ENCODE results near the gene TP63.

DNA sequence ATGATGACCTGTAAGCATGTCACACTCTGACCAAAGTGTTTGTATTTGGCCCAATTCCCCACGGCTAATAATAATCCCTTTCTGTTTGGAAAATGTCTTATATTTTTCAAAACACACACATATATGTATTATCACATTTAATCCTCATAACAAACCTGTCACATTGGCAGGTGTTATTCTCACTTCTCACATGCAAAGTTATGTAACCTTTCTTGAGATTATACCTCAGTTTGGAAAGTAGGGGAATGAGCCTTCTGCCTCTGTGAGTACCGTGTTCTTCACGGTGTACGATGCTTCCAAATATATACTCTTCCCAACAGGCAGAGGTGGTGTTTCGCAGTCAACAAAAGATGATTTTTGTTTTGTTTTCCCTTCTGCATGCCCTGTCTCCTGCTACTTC, 205.6 kb downstream of the TP63 start:
- TF ChIP-seq, protein P1, sequence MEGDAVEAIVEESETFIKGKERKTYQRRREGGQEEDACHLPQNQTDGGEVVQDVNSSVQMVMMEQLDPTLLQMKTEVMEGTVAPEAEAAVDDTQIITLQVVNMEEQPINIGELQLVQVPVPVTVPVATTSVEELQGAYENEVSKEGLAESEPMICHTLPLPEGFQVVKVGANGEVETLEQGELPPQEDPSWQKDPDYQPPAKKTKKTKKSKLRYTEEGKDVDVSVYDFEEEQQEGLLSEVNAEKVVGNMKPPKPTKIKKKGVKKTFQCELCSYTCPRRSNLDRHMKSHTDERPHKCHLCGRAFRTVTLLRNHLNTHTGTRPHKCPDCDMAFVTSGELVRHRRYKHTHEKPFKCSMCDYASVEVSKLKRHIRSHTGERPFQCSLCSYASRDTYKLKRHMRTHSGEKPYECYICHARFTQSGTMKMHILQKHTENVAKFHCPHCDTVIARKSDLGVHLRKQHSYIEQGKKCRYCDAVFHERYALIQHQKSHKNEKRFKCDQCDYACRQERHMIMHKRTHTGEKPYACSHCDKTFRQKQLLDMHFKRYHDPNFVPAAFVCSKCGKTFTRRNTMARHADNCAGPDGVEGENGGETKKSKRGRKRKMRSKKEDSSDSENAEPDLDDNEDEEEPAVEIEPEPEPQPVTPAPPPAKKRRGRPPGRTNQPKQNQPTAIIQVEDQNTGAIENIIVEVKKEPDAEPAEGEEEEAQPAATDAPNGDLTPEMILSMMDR (IDR thresholded peaks at IDR 0.05; ENCODE audit: low read depth, low read length): no peak
- TF ChIP-seq POLR2A (IDR thresholded peaks at IDR 0.05; ENCODE audit: extremely low read depth, insufficient read length): no peak
- TF ChIP-seq, protein P2, sequence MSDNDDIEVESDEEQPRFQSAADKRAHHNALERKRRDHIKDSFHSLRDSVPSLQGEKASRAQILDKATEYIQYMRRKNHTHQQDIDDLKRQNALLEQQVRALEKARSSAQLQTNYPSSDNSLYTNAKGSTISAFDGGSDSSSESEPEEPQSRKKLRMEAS (IDR thresholded peaks at IDR 0.05; ENCODE audit: low read depth, low read length): no peak
